ENCODE results near the gene ABCB11.
"Not testable (repeated sequence)": the region's sequence is repeated elsewhere in the genome, so short reads cannot be mapped to it uniquely, and the experiment has no call there.

ABCB11 gene

GRCh38 chr2:169013628-169014026 is 17.5 kb downstream of the ABCB11 start:
- Histone ChIP-seq H3K27me3 (ENCODE audit: insufficient read depth, poor library complexity, severe bottlenecking) (no peaks in the 10 kb centered on the region), H3K4me3 (replicated peaks; ENCODE audit: insufficient read depth, low read length) (no peak overlapping the region), H3K27ac (replicated peaks) (no peak overlapping the region; the same call in 1 of the 2 replicates)
- TF ChIP-seq SPI1 (IDR thresholded peaks at IDR 0.05; ENCODE audit: borderline replicate concordance, low read depth) (no peak), POLR2AphosphoS5 (IDR thresholded peaks at IDR 0.05; ENCODE audit: low read depth) (no peak), CTCF (IDR thresholded peaks at IDR 0.05; ENCODE audit: insufficient read depth, low read length) (no peak), GABPA (IDR thresholded peaks at IDR 0.05; ENCODE audit: low read depth) (no peak)
- TF ChIP-seq, protein P1, sequence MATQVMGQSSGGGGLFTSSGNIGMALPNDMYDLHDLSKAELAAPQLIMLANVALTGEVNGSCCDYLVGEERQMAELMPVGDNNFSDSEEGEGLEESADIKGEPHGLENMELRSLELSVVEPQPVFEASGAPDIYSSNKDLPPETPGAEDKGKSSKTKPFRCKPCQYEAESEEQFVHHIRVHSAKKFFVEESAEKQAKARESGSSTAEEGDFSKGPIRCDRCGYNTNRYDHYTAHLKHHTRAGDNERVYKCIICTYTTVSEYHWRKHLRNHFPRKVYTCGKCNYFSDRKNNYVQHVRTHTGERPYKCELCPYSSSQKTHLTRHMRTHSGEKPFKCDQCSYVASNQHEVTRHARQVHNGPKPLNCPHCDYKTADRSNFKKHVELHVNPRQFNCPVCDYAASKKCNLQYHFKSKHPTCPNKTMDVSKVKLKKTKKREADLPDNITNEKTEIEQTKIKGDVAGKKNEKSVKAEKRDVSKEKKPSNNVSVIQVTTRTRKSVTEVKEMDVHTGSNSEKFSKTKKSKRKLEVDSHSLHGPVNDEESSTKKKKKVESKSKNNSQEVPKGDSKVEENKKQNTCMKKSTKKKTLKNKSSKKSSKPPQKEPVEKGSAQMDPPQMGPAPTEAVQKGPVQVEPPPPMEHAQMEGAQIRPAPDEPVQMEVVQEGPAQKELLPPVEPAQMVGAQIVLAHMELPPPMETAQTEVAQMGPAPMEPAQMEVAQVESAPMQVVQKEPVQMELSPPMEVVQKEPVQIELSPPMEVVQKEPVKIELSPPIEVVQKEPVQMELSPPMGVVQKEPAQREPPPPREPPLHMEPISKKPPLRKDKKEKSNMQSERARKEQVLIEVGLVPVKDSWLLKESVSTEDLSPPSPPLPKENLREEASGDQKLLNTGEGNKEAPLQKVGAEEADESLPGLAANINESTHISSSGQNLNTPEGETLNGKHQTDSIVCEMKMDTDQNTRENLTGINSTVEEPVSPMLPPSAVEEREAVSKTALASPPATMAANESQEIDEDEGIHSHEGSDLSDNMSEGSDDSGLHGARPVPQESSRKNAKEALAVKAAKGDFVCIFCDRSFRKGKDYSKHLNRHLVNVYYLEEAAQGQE (IDR thresholded peaks at IDR 0.05; ENCODE audit: insufficient replicate concordance, low read depth): no peak
- no peak for DNase-seq (ENCODE audit: low read depth in 1 of 2, low spot score in 1 of 2)

GRCh38 chr2:169012812-169013627 is 18.1 kb downstream of the ABCB11 start:
- H3K27ac ChIP-seq (replicated peaks): no peak overlapping the region
- no peak overlapping the region for H3K4me3 ChIP-seq (replicated peaks; ENCODE audit: insufficient read depth, low read length)
- no peak for DNase-seq (ENCODE audit: low read depth in 1 of 2, low spot score in 1 of 2)
- TF ChIP-seq, protein P1 (IDR thresholded peaks at IDR 0.05; ENCODE audit: insufficient replicate concordance, low read depth): no peak
- TF ChIP-seq SPI1 (IDR thresholded peaks at IDR 0.05; ENCODE audit: borderline replicate concordance, low read depth): no peak
- TF ChIP-seq GABPA (IDR thresholded peaks at IDR 0.05; ENCODE audit: low read depth): no peak
- TF ChIP-seq CTCF (IDR thresholded peaks at IDR 0.05; ENCODE audit: insufficient read depth, low read length): no peak
- TF ChIP-seq POLR2AphosphoS5 (IDR thresholded peaks at IDR 0.05; ENCODE audit: low read depth): no peak
- no peaks in the 10 kb centered on the region for H3K27me3 ChIP-seq (ENCODE audit: insufficient read depth, poor library complexity, severe bottlenecking)

GRCh38 chr2:169012191-169012792 is 18.8 kb downstream of the ABCB11 start:
- not testable (repeated sequence) for H3K4me3 ChIP-seq (replicated peaks; ENCODE audit: insufficient read depth, low read length); H3K27ac ChIP-seq (replicated peaks); DNase-seq (ENCODE audit: low read depth in 1 of 2, low spot score in 1 of 2); H3K27me3 ChIP-seq (ENCODE audit: insufficient read depth, poor library complexity, severe bottlenecking)

GRCh38 chr2:169011698-169012097 is 19.4 kb downstream of the ABCB11 start:
- H3K27ac ChIP-seq (replicated peaks): no peak overlapping the region
- H3K4me3 ChIP-seq (replicated peaks; ENCODE audit: insufficient read depth, low read length): no peak overlapping the region
- no peak for TF ChIP-seq POLR2AphosphoS5 (IDR thresholded peaks at IDR 0.05; ENCODE audit: low read depth)
- TF ChIP-seq GABPA (IDR thresholded peaks at IDR 0.05; ENCODE audit: low read depth): no peak
- TF ChIP-seq, protein P1 (IDR thresholded peaks at IDR 0.05; ENCODE audit: insufficient replicate concordance, low read depth): no peak
- TF ChIP-seq CTCF (IDR thresholded peaks at IDR 0.05; ENCODE audit: insufficient read depth, low read length): no peak
- no peak for TF ChIP-seq SPI1 (IDR thresholded peaks at IDR 0.05; ENCODE audit: borderline replicate concordance, low read depth)
- no peak for DNase-seq (ENCODE audit: low read depth in 1 of 2, low spot score in 1 of 2)
- no peaks in the 10 kb centered on the region for H3K27me3 ChIP-seq (ENCODE audit: insufficient read depth, poor library complexity, severe bottlenecking)
